Endothelial cell of umbilical vein (primary cell): ENCODE data around the gene NEURL2. TPM values are rescaled to one million over a fixed set of nuclear protein-coding genes. Genes with fewer than 3 reads are reported as not detected.

Source experiments
- BruUV-seq: library from RNA; stranded (reverse); fragments of 400-500 nt; replicated peaks from 2 replicates; lab custom pipeline; 2021; lab: Mats Ljungman, UMichigan
- CTCF ChIA-PET: fragments of 300-600, 350-600 bp; sonication (Branson Sonifier 250); formaldehyde crosslinking; loops from one replicate; lab custom pipeline; 2021; ENCODE audit warnings: antibody characterized with exemption, inconsistent platforms; lab: Charles Lee
- POLR2A ChIA-PET: fragments of 300-600, 350-600 bp; sonication (Branson Sonifier 250); formaldehyde crosslinking; loops from one replicate; lab custom pipeline; 2021; ENCODE audit warnings: antibody characterized with exemption, inconsistent platforms; lab: Charles Lee
- DNase-seq: peaks from one replicate; pipeline ENCODE4 v3.0.0-alpha.2; 2011; ENCODE audit warnings: low read depth, low spot score
- FAIRE-seq: peaks from 2 replicates; lab custom pipeline; 2011; peaks lifted over from hg19 to GRCh38; lab: Jason Lieb, UNC
- H2AFZ ChIP-seq: 2 replicates; pipeline ENCODE4 v1.6.0; 2012; ENCODE audit warnings: low read depth, low read length, control low read depth, inconsistent platforms
- H3K27ac ChIP-seq: 2 replicates; pipeline ENCODE4 v1.5.1; 2011; ENCODE audit warnings: low read depth, mild to moderate bottlenecking, control low read depth, low read length, moderate library complexity; ENCODE audit not compliant: insufficient read depth
- H3K27me3 ChIP-seq, 2 experiments: 2 replicates each; pipeline versions ENCODE4 v1.6.0 to v1.6.1; 2011; ENCODE audit warnings: low read length in 2 of 2, mixed read lengths in 1 of 2; ENCODE audit not compliant: control insufficient read depth in 2 of 2, insufficient read depth in 2 of 2
- H3K36me3 ChIP-seq, 2 experiments: 2 replicates in 1 of 2; 3 replicates in 1 of 2; pipeline ENCODE4 v1.5.1; 2011; ENCODE audit warnings: low read length in 2 of 2, mild to moderate bottlenecking in 1 of 2, moderate library complexity in 1 of 2; ENCODE audit not compliant: control insufficient read depth in 2 of 2, insufficient read depth in 2 of 2; ENCODE audit errors: extremely low read depth in 1 of 2
- H3K4me1 ChIP-seq: 3 replicates; pipeline ENCODE4 v1.5.1; 2011; ENCODE audit warnings: mild to moderate bottlenecking, low read length; ENCODE audit not compliant: control insufficient read depth, insufficient read depth; ENCODE audit errors: extremely low read depth
- H3K4me2 ChIP-seq: 2 replicates; pipeline ENCODE4 v1.6.1; 2011; ENCODE audit warnings: low read length, control low read depth, mixed read lengths; ENCODE audit not compliant: insufficient read depth
- H3K4me3 ChIP-seq, 3 experiments: fragments of 200-600 bp in 1 of 3; sonication (generic), shearing (Covaris generic) in 1 of 3; replicated peaks in 1 of 3; 2 replicates each; pipeline ENCODE4 v1.5.1; 2011 to 2016; ENCODE audit warnings: control low read depth in 3 of 3, low read length in 3 of 3, mild to moderate bottlenecking in 2 of 3, inconsistent platforms in 1 of 3, low read depth in 1 of 3, moderate library complexity in 1 of 3; ENCODE audit not compliant: insufficient read depth in 1 of 3
- H3K79me2 ChIP-seq: 2 replicates; pipeline ENCODE4 v1.6.0; 2012; ENCODE audit warnings: low read length, inconsistent platforms; ENCODE audit not compliant: control insufficient read depth, insufficient read depth
- H3K9ac ChIP-seq: replicated peaks from 2 replicates; pipeline ENCODE3; 2011; ENCODE audit warnings: low read length, control low read depth; ENCODE audit not compliant: insufficient read depth; ENCODE audit errors: extremely low read depth
- H3K9me1 ChIP-seq: replicated peaks from 3 replicates; pipeline ENCODE4 v1.6.0; 2011; ENCODE audit warnings: mild to moderate bottlenecking, low read length; ENCODE audit not compliant: control insufficient read depth, insufficient read depth; ENCODE audit errors: extremely low read depth
- H3K9me3 ChIP-seq: replicated peaks from 2 replicates; pipeline ENCODE4 v1.5.1; 2012; ENCODE audit warnings: low read length, inconsistent platforms; ENCODE audit not compliant: control insufficient read depth, insufficient read depth
- H4K20me1 ChIP-seq: replicated peaks from 2 replicates; pipeline ENCODE3; 2011; ENCODE audit warnings: mild to moderate bottlenecking, low read length; ENCODE audit not compliant: control insufficient read depth, insufficient read depth; ENCODE audit errors: extremely low read depth
- CTCF ChIP-seq, 2 donors: IDR thresholded peaks; 1 replicate in 1 of 2; 2 replicates in 1 of 2; pipeline ENCODE4 v1.5.1; 2011; ENCODE audit warnings: low read length in 2 of 2, mild to moderate bottlenecking in 2 of 2, moderate library complexity in 2 of 2, control low read depth in 1 of 2, inconsistent platforms in 1 of 2, low read depth in 1 of 2; ENCODE audit not compliant: insufficient read depth in 1 of 2; ENCODE audit errors: extremely low read depth in 1 of 2
- EZH2 ChIP-seq: IDR thresholded peaks from 2 replicates; pipeline ENCODE4 v1.6.1; 2012; ENCODE audit warnings: borderline replicate concordance, low read depth, mild to moderate bottlenecking, moderate library complexity, low read length, inconsistent platforms; ENCODE audit not compliant: severe bottlenecking
- FOS ChIP-seq: IDR thresholded peaks from 2 replicates; pipeline ENCODE4 v1.6.1; 2011; ENCODE audit warnings: mild to moderate bottlenecking, low read length, moderate library complexity, borderline replicate concordance; ENCODE audit not compliant: insufficient read depth
- GATA2 ChIP-seq: IDR thresholded peaks from 2 replicates; pipeline ENCODE4 v1.7.0; 2011; ENCODE audit warnings: low read depth, mild to moderate bottlenecking, moderate library complexity, mixed read lengths, low read length; ENCODE audit not compliant: insufficient read length, insufficient read depth
- JUN ChIP-seq: IDR thresholded peaks from 2 replicates; pipeline ENCODE4 v1.6.1; 2011; ENCODE audit warnings: borderline replicate concordance, low read depth; ENCODE audit not compliant: insufficient read length, insufficient read depth
- MAX ChIP-seq: IDR thresholded peaks from 2 replicates; pipeline ENCODE4 v1.6.1; 2011; ENCODE audit not compliant: insufficient read depth, insufficient read length
- MYC ChIP-seq: IDR thresholded peaks from one replicate; pipeline ENCODE4 v1.6.1; 2011; ENCODE audit warnings: mild to moderate bottlenecking, low read depth, low read length
- POLR2A ChIP-seq: IDR thresholded peaks from 2 replicates; pipeline ENCODE4 v1.6.1; 2012; ENCODE audit warnings: low read depth, mild to moderate bottlenecking, control low read depth, low read length
- POLR2AphosphoS5 ChIP-seq: IDR thresholded peaks from 2 replicates; pipeline ENCODE4 v1.6.1; 2012; ENCODE audit warnings: low read depth, mild to moderate bottlenecking, control low read depth, low read length, moderate library complexity; ENCODE audit not compliant: insufficient read depth
- dilution Hi-C: fragments of 300-500 bp; cut with MboI; formaldehyde crosslinking; loops from one replicate; pipeline ENCODE4 v1.15.0; 2019; ENCODE audit warnings: low sequenced_read_pairs; ENCODE audit not compliant: extremely low pct_ligation_motif_present
- intact Hi-C: fragments of 100-400 bp; cut with micrococcal nuclease; formaldehyde crosslinking; loops from one replicate; pipeline ENCODE4 v1.10.0; 2022
- polyA plus RNA-seq, 4 experiments: library from polyadenylated mRNA; depleted of rRNA in 3 of 4; stranded (reverse) in 3 of 4; unstranded in 1 of 4; fragments of >200 nt; gene quantifications; 2 replicates each; pipeline versions ENCODE4 v1.2.1 to v1.2.3, GENCODE V29; 2011 to 2012; ENCODE audit warnings: missing spikeins in 1 of 4
- total RNA-seq: library from RNA; stranded (reverse); gene quantifications from 2 replicates; pipeline ENCODE4 v1.2.3, GENCODE V29; 2021

Gene NEURL2
- total and polyA plus RNA-seq, 2 donors (not counting 3 experiments of a cell fraction or from before 2014, with no cell fraction given) = 2.8 to 5.4 TPM

- FAIRE-seq = peak; percentile 24
- ChIA-PET CTCF (interaction anchor here (1.0 kb wide), 1 partner anchor 34 kb away, joined by 3 read pairs; no protein-coding TSS in a partner anchor), POLR2A (interaction anchor here (2.8 kb wide), 1 partner anchor 8 kb away, joined by 20 read pairs; the partner anchor contains the start of gene PCIF1)
- Histone ChIP-seq H3K36me3 (no peaks in the 10 kb centered on the region), H3K4me2 (no peak overlapping the region), H3K9me1 (no peaks in the 10 kb centered on the region), H3K27me3 (no peaks in the 10 kb centered on the region), H3K27ac (no peak overlapping the region), H3K4me1 (peaks cover 6% of the 10 kb centered on the region), H4K20me1 (no peaks in the 10 kb centered on the region), H3K79me2 (no peaks in the 10 kb centered on the region), H3K9ac (no peak overlapping the region), H2AFZ (no peak overlapping the region), H3K4me3 (no peak overlapping the region), H3K9me3 (no peaks in the 10 kb centered on the region)
- no TSS peak for BruUV-seq
- intact Hi-C loops (no loop called here), dilution Hi-C loops (no loop called here)
- no peak for DNase-seq
- TF ChIP-seq POLR2A (no peak), JUN (no peak), GATA2 (no peak), FOS (no peak)
Measured at GRCh38 chr20:45925821-45926506, 35.0 kb upstream of the NEURL2 start.

GRCh38 chr20:45924391-45925261 lies 33.6 kb upstream of the NEURL2 start:
- no TSS peak for BruUV-seq
- H3K4me2 ChIP-seq = peak overlapping the region; percentile 30
- H2AFZ ChIP-seq = peak overlapping the region; percentile 72
- H3K27ac ChIP-seq = no peak overlapping the region
- no peaks in the 10 kb centered on the region for H3K9me1 ChIP-seq
- peak overlapping the region in 1 of 3 experiments; percentile 2 for H3K4me3 ChIP-seq
- no peaks in the 10 kb centered on the region for H4K20me1 ChIP-seq
- CTCF ChIA-PET = interaction anchor here (0.9 to 1.9 kb wide), 5 partner anchors 8 to 35 kb away, joined by 4 to 12 read pairs (median 6); partner anchors contain the start of genes CTSA, NEURL2, PCIF1 and PLTP
- POLR2A ChIA-PET = interaction anchor here (0.7 to 2.8 kb wide), 3 partner anchors 10 to 23 kb away, joined by 3 to 20 read pairs (median 4); partner anchors contain the start of genes PCIF1 and PLTP
- intact Hi-C loops = no loop called here
- H3K27me3 ChIP-seq = no peaks in the 10 kb centered on the region
- no peak for TF ChIP-seq JUN
- TF ChIP-seq GATA2 = no peak
- no peak for TF ChIP-seq EZH2
- no peak for TF ChIP-seq MYC
- TF ChIP-seq CTCF (IDR thresholded peaks at IDR 0.05; ENCODE audit: extremely low read depth in 1 of 2, insufficient read depth in 1 of 2, low read depth in 1 of 2, low read length in 2 of 2) = no peak
- no peak for TF ChIP-seq POLR2A
- no peak for TF ChIP-seq MAX
- no peak for TF ChIP-seq FOS
- no peak for TF ChIP-seq POLR2AphosphoS5
- FAIRE-seq (peak; percentile 83), DNase-seq (peak; percentile 73)
- H3K4me1 ChIP-seq = peaks cover 14% of the 10 kb centered on the region
- no peaks in the 10 kb centered on the region for H3K79me2 ChIP-seq
- dilution Hi-C loops = no loop called here
- no peaks in the 10 kb centered on the region for H3K9me3 ChIP-seq
- no peak overlapping the region for H3K9ac ChIP-seq
- H3K36me3 ChIP-seq = no peaks in the 10 kb centered on the region
